ENCODE measurements around the gene TMEM135. TPM values are rescaled to one million over a fixed set of nuclear protein-coding genes. Genes with fewer than 3 reads are reported as not detected.

Gene TMEM135
- total RNA-seq, 1 experiment from 2014 or later, result 12.6 TPM

DNA sequence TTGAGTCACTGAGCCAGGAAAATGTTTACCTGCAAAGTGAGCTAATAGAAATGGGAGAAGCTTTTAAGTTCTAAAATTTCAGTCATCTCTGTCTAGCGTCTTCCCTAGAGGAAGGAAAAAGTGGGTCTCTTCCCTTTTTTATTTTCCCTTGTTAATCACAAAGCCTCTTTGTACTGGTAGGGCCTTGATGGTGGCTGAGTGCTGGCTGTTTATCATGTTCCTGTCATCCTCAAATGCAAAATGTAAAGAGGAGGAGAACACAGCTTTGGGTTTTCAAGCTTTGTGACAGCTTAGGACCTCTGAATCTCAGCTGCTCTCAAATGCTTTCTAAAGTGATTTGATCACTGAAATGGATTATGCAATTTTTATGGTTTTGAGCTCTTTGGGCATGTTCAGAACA is 222.0 kb downstream of the TMEM135 start:
- DNase-seq, result no peak
- Mint-ChIP-seq H3K4me3 (ENCODE audit: low read depth, unreplicated experiment) (no peak overlapping the region), H3K27ac (ENCODE audit: unreplicated experiment) (no peak overlapping the region), H3K4me1 (ENCODE audit: low read depth, unreplicated experiment) (no peaks in the 10 kb centered on the region), H3K9me3 (ENCODE audit: low read depth, unreplicated experiment) (no peaks in the 10 kb centered on the region), H3K27me3 (ENCODE audit: unreplicated experiment) (no peaks in the 10 kb centered on the region), H3K36me3 (ENCODE audit: insufficient read depth, unreplicated experiment) (no peaks in the 10 kb centered on the region)
- intact Hi-C loops (cut with micrococcal nuclease; ENCODE audit: unreplicated experiment), result no loop called here
- CTCF ChIA-PET, result interaction anchor here (0.6 kb wide), 1 partner anchor 35 kb away, joined by 5 read pairs; no protein-coding TSS in a partner anchor
- BruUV-seq (replicated peaks), result no TSS peak
- TF ChIP-seq, protein P1, sequence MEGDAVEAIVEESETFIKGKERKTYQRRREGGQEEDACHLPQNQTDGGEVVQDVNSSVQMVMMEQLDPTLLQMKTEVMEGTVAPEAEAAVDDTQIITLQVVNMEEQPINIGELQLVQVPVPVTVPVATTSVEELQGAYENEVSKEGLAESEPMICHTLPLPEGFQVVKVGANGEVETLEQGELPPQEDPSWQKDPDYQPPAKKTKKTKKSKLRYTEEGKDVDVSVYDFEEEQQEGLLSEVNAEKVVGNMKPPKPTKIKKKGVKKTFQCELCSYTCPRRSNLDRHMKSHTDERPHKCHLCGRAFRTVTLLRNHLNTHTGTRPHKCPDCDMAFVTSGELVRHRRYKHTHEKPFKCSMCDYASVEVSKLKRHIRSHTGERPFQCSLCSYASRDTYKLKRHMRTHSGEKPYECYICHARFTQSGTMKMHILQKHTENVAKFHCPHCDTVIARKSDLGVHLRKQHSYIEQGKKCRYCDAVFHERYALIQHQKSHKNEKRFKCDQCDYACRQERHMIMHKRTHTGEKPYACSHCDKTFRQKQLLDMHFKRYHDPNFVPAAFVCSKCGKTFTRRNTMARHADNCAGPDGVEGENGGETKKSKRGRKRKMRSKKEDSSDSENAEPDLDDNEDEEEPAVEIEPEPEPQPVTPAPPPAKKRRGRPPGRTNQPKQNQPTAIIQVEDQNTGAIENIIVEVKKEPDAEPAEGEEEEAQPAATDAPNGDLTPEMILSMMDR (IDR thresholded peaks at IDR 0.05; ENCODE audit: unreplicated experiment), result no peak

DNA sequence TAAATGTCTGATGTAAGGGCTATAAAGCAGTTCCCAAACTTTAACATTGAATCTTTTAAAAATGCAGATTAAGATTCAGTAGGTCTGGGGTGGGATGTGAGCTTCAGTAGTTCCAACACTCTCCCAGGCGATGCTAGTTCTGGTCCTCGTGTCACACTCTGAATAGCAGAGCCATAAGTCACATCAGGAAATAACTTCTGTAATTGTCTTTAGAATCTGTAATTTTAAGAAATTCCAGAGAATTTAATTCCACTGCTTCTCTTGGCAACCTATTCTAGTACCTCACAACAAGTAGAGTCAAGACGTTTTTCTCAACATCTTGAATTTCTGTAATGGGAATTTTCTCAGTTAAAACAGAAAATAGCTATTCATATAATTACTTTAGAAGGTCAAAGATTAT is 223.1 kb downstream of the TMEM135 start:
- H3K4me3 Mint-ChIP-seq (ENCODE audit: low read depth, unreplicated experiment), result no peak overlapping the region
- intact Hi-C loops (cut with micrococcal nuclease; ENCODE audit: unreplicated experiment), result no loop called here
- CTCF ChIA-PET, result no interaction called here
- TF ChIP-seq, protein P1 (IDR thresholded peaks at IDR 0.05; ENCODE audit: unreplicated experiment), result no peak
- no peaks in the 10 kb centered on the region for H3K9me3 Mint-ChIP-seq (ENCODE audit: low read depth, unreplicated experiment)
- BruUV-seq (replicated peaks), result no TSS peak
- no peaks in the 10 kb centered on the region for H3K27me3 Mint-ChIP-seq (ENCODE audit: unreplicated experiment)
- no peak overlapping the region for H3K27ac Mint-ChIP-seq (ENCODE audit: unreplicated experiment)
- H3K36me3 Mint-ChIP-seq (ENCODE audit: insufficient read depth, unreplicated experiment), result no peaks in the 10 kb centered on the region
- no peak for DNase-seq
- H3K4me1 Mint-ChIP-seq (ENCODE audit: low read depth, unreplicated experiment), result no peaks in the 10 kb centered on the region

DNA sequence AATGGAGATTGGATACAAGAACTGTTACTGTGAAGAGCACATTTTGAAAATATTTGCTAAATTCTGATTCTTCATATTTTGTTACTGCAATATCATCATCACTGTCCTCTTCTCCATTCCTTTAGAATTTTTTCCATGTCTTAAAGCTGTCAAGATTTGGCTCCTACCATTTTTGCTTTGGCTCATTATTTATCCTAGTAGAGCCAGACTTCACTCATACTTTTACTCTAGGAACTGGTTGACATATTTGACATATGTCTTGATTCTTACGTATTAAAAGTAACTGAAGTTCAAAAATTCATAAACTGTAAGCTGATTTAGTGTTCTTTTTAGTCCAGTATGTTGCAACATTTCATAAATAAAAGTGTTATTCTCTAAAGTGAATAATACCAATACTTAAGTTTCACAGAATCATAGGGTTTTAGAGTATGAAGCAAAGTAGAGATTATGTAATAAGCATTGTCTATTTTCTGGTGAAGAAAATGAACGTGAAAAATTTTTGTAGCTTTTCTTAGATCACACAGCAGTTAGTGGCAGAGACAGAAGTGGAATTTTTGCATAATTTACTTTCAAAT is 225.6 kb downstream of the TMEM135 start:
- Mint-ChIP-seq H3K27ac (ENCODE audit: unreplicated experiment) (no peak overlapping the region), H3K27me3 (ENCODE audit: unreplicated experiment) (no peaks in the 10 kb centered on the region), H3K36me3 (ENCODE audit: insufficient read depth, unreplicated experiment) (no peaks in the 10 kb centered on the region), H3K9me3 (ENCODE audit: low read depth, unreplicated experiment) (no peaks in the 10 kb centered on the region), H3K4me1 (ENCODE audit: low read depth, unreplicated experiment) (peaks cover 8% of the 10 kb centered on the region), H3K4me3 (ENCODE audit: low read depth, unreplicated experiment) (no peak overlapping the region)
- CTCF ChIA-PET, result no interaction called here
- no TSS peak for BruUV-seq (replicated peaks)
- intact Hi-C loops (cut with micrococcal nuclease; ENCODE audit: unreplicated experiment), result no loop called here
- TF ChIP-seq, protein P1 (IDR thresholded peaks at IDR 0.05; ENCODE audit: unreplicated experiment), result no peak
- no peak for DNase-seq

DNA sequence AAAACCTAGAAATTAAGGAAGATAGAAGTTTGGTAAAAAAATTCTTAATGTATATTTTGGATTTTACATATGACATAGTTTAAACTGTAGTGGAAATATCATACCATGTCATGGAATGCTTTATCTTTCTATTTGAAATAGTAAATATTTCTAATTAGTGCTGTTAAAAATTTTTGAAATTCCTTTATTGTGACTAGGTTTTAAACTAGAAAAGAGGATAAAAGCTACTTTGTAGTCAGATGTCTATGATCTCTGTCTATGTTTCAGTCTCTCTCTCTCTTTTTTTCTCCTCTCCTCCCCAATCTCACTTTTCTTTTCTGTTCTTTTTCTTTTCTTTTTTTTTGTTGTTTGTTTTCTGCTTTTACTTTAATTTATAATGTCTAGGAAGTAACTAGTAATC is 226.2 kb downstream of the TMEM135 start:
- no TSS peak for BruUV-seq (replicated peaks)
- intact Hi-C loops (cut with micrococcal nuclease; ENCODE audit: unreplicated experiment), result no loop called here
- TF ChIP-seq, protein P1 (IDR thresholded peaks at IDR 0.05; ENCODE audit: unreplicated experiment), result no peak
- H3K9me3 Mint-ChIP-seq (ENCODE audit: low read depth, unreplicated experiment), result no peaks in the 10 kb centered on the region
- CTCF ChIA-PET, result no interaction called here
- no peaks in the 10 kb centered on the region for H3K36me3 Mint-ChIP-seq (ENCODE audit: insufficient read depth, unreplicated experiment)
- no peaks in the 10 kb centered on the region for H3K27me3 Mint-ChIP-seq (ENCODE audit: unreplicated experiment)
- no peak overlapping the region for H3K4me3 Mint-ChIP-seq (ENCODE audit: low read depth, unreplicated experiment)
- no peak for DNase-seq
- peaks cover 8% of the 10 kb centered on the region for H3K4me1 Mint-ChIP-seq (ENCODE audit: low read depth, unreplicated experiment)
- no peak overlapping the region for H3K27ac Mint-ChIP-seq (ENCODE audit: unreplicated experiment)
